Skeletal muscle cell (primary cell): ENCODE data around the gene MAMDC2.

Source experiments
- DNase-seq: peaks from one replicate; pipeline ENCODE4 v3.0.0-alpha.2; 2010; ENCODE audit warnings: low read depth
- H3K4me3 ChIP-seq: 2 replicates; pipeline ENCODE4 v1.5.1; 2011; ENCODE audit warnings: low read depth, mild to moderate bottlenecking, control low read depth, low read length, moderate library complexity

MAMDC2 gene

GRCh38 chr9:70093944-70094343 is 50.3 kb downstream of the MAMDC2 start:
- H3K4me3 ChIP-seq = no peak overlapping the region
- DNase-seq = no peak

DNA sequence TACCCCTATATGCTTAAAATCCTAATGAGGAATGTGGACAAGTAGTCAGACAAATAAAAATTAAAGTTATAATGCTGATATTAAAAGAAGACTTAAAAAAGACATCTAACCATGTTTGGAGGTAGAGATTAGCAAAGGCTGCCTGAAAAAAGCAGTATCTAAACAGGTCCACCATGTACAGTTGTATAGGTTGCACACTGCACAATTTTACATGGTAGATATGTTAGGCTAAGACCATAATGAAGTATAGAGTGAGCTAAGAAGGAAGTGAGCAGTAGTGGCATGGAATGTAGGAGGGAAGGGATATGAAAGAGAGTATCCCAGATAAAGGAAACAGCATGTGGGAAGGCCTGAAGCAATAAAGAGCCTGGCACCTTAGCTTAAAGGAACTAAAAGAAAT is 51.1 kb downstream of the MAMDC2 start:
- no peak for DNase-seq
- no peak overlapping the region for H3K4me3 ChIP-seq

DNA sequence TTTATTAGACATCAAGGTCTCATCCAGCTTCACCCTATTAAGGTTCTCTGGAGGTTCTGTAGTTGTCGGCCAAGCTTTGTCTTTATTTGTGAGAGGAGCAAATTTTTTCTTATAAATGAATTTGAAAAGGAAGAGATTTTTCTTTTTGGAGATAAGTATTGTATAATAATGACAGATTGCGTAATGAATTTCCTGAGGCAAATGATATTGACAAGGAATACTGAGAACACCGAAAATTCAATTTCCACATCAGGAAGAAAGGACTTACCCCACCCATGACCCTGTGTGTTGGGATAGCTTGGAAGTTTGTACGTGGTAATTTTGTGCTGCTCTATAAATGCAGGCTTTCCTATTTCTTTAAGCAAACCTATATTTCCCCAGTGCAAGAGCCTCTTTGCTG is 53.5 kb downstream of the MAMDC2 start:
- no peak for DNase-seq
- no peak overlapping the region for H3K4me3 ChIP-seq

DNA sequence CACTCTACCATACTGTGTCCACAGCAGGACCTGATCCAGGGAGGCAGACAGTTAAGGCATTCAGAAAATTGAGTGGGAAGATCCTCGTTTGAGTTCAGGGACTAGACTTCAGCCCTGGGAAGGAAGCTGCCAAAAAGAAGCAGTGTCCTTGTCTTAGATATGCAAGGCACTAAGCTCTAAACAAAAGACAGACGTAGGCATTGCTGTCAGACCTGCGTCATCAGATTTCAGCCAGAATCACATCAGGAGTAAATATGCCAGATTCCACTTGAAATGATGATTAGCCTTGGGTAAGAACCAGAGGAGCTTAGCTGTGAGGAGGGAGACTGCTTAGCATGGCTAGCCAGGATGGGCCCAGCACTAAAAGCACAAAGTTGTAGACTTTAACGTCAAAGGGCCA is 56.7 kb downstream of the MAMDC2 start:
- DNase-seq = no peak
- H3K4me3 ChIP-seq = no peak overlapping the region

- H3K4me3 ChIP-seq = no peak overlapping the region
- DNase-seq = no peak
These were observed 57.6 kb downstream of the MAMDC2 start for GRCh38 chr9:70101265-70101664.

- no peak overlapping the region for H3K4me3 ChIP-seq
- DNase-seq = no peak
These were observed 61.5 kb downstream of the MAMDC2 start for GRCh38 chr9:70105147-70105546.

GRCh38 chr9:70106571-70106970 is 62.9 kb downstream of the MAMDC2 start:
- DNase-seq = no peak
- no peak overlapping the region for H3K4me3 ChIP-seq

- H3K4me3 ChIP-seq = no peak overlapping the region
- no peak for DNase-seq
These were observed 63.9 kb downstream of the MAMDC2 start for GRCh38 chr9:70107558-70107957.

DNA sequence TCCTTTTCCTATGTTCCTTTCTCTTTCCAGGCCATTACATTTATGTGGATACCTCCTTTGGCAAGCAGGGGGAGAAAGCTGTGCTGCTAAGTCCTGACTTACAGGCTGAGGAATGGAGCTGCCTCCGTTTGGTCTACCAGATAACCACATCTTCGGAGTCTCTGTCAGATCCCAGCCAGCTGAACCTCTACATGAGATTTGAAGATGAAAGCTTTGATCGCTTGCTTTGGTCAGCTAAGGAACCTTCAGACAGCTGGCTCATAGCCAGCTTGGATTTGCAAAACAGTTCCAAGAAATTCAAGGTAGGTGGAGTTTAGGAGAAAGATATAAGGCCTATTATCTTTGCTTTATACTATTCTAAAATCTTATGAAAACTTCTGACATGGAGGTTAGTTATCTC is 64.5 kb downstream of the MAMDC2 start:
- no peak overlapping the region for H3K4me3 ChIP-seq
- DNase-seq = no peak

- no peak overlapping the region for H3K4me3 ChIP-seq
- no peak for DNase-seq
These were observed 66.8 kb downstream of the MAMDC2 start for GRCh38 chr9:70110194-70111041.

GRCh38 chr9:70111042-70111602 is 67.5 kb downstream of the MAMDC2 start:
- no peak for DNase-seq
- H3K4me3 ChIP-seq = no peak overlapping the region

DNA sequence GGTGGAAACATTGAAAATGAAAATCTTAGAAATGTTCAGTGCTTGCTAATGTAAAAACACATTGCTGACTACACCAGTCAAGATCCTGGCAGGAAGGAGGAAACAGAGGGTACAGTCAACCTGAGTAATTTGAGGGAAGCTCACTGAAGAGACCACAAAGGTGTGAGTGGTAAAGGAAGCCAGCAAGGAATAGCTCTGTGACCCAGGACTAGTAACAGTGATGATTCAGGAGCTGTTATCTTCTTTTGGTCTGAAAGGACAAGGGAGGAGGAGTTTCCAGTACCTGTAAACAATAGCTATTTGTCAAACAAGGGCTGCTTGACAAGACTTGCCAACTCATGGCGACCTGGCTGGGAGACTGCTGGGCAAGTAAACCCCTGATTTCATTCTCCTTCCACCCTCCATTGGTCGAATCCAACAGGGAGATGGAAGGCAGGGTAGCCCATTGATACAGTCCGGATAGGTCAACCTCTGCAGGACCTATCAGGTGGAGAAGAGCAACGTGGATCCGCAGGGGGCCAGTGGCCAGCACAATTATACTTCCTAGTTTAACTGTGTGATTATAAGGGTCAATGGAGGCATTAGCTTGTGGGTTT is 68.1 kb downstream of the MAMDC2 start:
- DNase-seq = no peak
- H3K4me3 ChIP-seq = no peak overlapping the region

DNA sequence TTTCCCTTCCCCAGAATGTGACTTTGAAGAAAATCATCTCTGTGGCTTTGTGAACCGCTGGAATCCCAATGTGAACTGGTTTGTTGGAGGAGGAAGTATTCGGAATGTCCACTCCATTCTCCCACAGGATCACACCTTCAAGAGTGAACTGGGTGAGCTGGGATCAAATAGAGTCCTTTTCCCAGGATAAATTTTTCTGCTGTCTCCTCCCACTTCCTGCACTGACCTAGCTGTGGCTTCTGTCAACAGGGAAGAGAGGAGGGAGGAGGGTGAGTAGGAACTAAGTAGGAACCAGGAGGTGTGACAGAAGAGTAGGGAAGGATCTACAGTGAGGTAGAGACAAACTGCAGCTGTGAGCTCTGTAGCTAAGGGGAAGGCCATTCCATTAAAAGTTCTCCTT is 69.3 kb downstream of the MAMDC2 start:
- no peak for DNase-seq
- no peak overlapping the region for H3K4me3 ChIP-seq

- DNase-seq = no peak
- H3K4me3 ChIP-seq = no peak overlapping the region
These were observed 69.9 kb downstream of the MAMDC2 start for GRCh38 chr9:70113403-70114022.

GRCh38 chr9:70114898-70115297 is 71.2 kb downstream of the MAMDC2 start:
- no peak for DNase-seq

GRCh38 chr9:70117835-70118319 is 74.2 kb downstream of the MAMDC2 start:
- no peak overlapping the region for H3K4me3 ChIP-seq
- DNase-seq = no peak

More at GRCh38 chr9:70114898-70115297, 71.2 kb downstream of the MAMDC2 start:
- H3K4me3 ChIP-seq = no peak overlapping the region

DNA sequence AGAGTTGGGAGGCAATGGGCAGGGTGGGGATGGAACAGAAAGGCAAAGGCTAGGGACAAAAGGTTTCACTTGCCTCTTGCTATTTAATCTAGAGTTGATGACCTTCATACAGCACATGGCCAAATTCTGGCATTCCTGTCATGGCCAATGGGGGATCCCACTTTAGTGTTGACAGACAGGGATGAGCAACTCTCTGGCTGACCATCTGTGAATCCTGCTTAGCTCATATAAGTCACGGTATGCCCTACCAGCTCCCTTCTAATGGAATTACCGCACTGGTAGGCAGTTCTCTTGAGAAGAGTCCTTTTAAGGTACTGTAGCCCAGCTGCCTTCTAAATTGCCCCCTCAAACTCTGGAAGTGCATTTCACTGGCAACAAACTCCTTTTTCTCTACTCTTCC is 76.1 kb downstream of the MAMDC2 start:
- H3K4me3 ChIP-seq = no peak overlapping the region
- DNase-seq = no peak

DNA sequence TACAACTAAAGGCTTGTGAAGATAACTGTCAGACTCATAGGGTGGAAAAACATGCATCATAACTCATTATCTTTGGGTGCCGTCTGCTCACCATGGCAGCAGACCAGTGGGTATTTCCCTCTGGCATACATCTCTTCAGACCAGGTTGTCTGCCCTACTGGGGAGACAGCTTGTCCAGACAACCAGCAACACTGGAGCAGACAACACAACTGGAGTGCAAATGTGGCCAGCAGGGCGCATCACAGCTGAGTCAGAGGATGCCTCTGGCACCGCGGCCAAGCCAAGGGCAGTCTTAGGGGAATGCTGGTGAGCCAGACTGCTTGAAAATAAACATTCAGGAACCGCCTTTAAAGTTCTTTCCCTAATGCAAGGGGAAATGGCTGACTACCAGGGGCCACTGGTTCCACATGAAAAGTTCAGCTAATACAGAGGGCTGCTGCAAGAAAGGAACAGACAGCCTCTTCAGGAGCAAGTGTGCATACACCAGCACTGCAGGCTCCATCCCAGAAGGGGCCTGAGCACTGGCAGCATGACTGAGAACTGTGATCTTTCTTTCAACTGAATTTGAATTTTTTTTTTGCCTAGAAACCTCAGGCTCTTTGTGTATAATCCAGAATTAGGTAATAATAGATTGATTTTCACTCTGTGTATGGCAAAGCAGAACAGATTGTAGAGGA is 77.3 kb downstream of the MAMDC2 start:
- H3K4me3 ChIP-seq = no peak overlapping the region
- DNase-seq = peak; percentile 92

- H3K4me3 ChIP-seq = no peak overlapping the region
- no peak for DNase-seq
These were observed 78.3 kb downstream of the MAMDC2 start for GRCh38 chr9:70121818-70122436.
